ENCODE measurements around the gene SEMA6B.

- TF ChIP-seq CTCF (IDR thresholded peaks at IDR 0.05): no peak
- TF ChIP-seq POLR2A (IDR thresholded peaks at IDR 0.05): no peak
These were observed 30.6 kb downstream of the SEMA6B start for GRCh38 chr19:4528843-4529242.
